Neural progenitor cell (in vitro differentiated cells): Measurements from ENCODE around the gene WFIKKN1.

Source experiments
- CTCF ChIP-seq: fragments of 200-600 bp; sonication (generic); IDR thresholded peaks from 2 replicates; pipeline ENCODE4 v1.5.1; 2017; ENCODE audit warnings: antibody characterized with exemption, mild to moderate bottlenecking
- EZH2phosphoT487 ChIP-seq: fragments of 200-600 bp; sonication (generic); IDR thresholded peaks from 2 replicates; pipeline ENCODE4 v1.6.1; 2017; ENCODE audit warnings: antibody characterized with exemption

- no peak for TF ChIP-seq CTCF
- TF ChIP-seq EZH2phosphoT487, result no peak
Observed at GRCh38 chr16:593406-593805, 37.4 kb upstream of the WFIKKN1 start.
